GM13977 (cell line): Measurements from ENCODE around the gene DYNLRB1.
A peak's percentile ranks its signal among the peaks of the same experiment; 100 is the strongest.

Experiments
- DNase-seq: peaks from one replicate; pipeline ENCODE4 v3.0.0; 2012; ENCODE audit warnings: low spot score
- CTCF ChIP-seq: IDR thresholded peaks from 2 replicates; pipeline ENCODE4 v1.5.1; 2012; ENCODE audit warnings: mild to moderate bottlenecking, control low read depth; ENCODE audit not compliant: insufficient read depth; ENCODE audit errors: extremely low read depth, missing control alignments
- in situ Hi-C: fragments of 300-500 bp; cut with MboI; formaldehyde crosslinking; loops from one replicate; pipeline ENCODE4 v1.12.0; 2022; ENCODE audit warnings: low sequenced_read_pairs, low pct_unique_long_range_greater_than_20kb, mixed read lengths, inconsistent platforms; ENCODE audit not compliant: unreplicated experiment

DYNLRB1 gene

GRCh38 chr20:34581341-34582184 is 65.3 kb downstream of the DYNLRB1 start:
- DNase-seq = peak; percentile 23
- in situ Hi-C loops = no loop called here
- TF ChIP-seq CTCF = no peak

- no peak for DNase-seq
- in situ Hi-C loops = no loop called here
- no peak for TF ChIP-seq CTCF
Measured at GRCh38 chr20:34582221-34582620, 66.0 kb downstream of the DYNLRB1 start.

DNA sequence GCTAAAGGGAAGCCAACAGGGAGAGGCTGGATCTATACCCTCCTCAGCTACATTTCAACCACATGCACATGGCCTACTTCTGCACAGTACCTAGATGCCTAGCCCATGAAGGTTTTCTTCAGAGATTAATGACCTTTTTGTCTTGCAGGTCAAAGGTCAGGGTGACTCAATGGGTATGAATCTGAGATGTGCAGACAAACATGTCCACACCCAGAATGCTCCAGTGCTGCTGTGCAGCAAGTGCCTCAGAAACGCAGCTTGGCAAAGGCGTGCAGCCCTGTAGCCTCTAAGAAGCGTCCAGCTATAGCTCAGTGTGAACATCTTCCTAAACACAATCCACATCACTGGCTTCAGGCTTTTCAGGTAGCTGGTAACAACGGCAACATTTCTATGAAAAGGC is 66.7 kb downstream of the DYNLRB1 start:
- DNase-seq = no peak
- no peak for TF ChIP-seq CTCF
- in situ Hi-C loops = no loop called here

DNA sequence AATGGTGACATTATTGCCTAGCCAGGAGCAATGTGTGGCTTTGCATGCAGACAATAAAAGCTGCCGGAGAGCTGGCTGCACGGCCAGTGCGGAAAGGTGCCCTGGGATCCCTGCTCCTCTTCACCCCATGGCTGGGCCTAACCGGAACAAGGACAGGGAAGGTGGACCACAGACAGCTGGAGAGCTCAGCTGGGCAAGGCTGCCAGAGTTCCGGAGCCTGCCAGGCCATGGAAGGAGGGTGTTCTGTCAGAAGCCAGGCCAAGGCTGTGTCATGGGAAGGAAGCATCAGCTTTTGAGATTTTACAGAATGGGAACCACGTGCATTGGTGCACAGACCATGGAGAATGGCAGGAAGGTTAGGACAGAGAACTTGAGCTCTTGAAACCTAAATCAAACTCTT is 67.3 kb downstream of the DYNLRB1 start:
- TF ChIP-seq CTCF = no peak
- DNase-seq = no peak
- in situ Hi-C loops = no loop called here

- in situ Hi-C loops = no loop called here
- no peak for TF ChIP-seq CTCF
Measured at GRCh38 chr20:34585019-34585418, 68.8 kb downstream of the DYNLRB1 start.

DNA sequence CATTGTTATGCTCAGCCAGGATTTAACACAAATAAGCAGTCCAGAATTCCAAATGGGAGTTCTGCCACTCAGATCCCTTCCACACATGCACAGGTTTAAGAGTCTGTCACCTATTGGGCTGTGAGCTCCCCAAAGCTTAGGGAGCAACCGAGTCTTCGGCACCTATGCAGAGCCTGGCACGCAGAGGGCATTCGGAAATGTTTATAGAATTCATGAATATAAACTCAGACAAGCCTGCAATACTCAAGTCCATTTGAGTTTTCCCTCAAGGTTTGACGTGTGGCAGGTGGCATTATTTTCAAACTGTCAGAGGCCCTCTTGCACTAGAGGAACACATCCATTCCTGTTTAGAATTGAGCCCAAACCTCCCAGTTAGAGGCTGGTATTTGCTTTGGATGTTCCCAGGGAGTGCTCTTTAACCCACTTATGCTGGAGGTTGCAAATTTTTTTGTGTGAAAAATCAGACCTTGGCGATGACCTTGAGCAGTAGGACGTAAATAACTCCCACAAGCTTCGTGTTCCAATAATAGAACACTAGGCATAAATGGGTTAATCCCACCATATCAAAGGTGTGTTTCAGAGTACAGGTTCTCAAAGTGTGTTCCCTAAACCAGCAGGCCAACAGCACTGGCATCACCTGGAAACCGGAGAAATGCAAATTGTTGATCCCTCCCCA is 70.4 kb downstream of the DYNLRB1 start:
- TF ChIP-seq CTCF = no peak
- DNase-seq = no peak
- in situ Hi-C loops = no loop called here

More at GRCh38 chr20:34585019-34585418, 68.8 kb downstream of the DYNLRB1 start:
- DNase-seq = no peak
